ENCODE results near the gene PMP22.
"Not testable (repeated sequence)": the region's sequence is repeated elsewhere in the genome, so short reads cannot be mapped to it uniquely, and the experiment has no call there.

PMP22 gene

GRCh38 chr17:15220785-15221184 is 44.3 kb downstream of the PMP22 start:
- Histone ChIP-seq H3K27me3 (ENCODE audit: insufficient read depth, poor library complexity, severe bottlenecking) (no peaks in the 10 kb centered on the region), H3K27ac (ENCODE audit: poor library complexity, severe bottlenecking) (no peak overlapping the region), H3K4me1 (ENCODE audit: insufficient read depth, poor library complexity, severe bottlenecking) (no peaks in the 10 kb centered on the region), H3K9me3 (ENCODE audit: severe bottlenecking) (no peaks in the 10 kb centered on the region), H3K4me3 (ENCODE audit: severe bottlenecking) (no peak overlapping the region), H3K36me3 (ENCODE audit: low read depth) (no peaks in the 10 kb centered on the region)
- ATAC-seq (ENCODE audit: low read depth) (no peak), DNase-seq (ENCODE audit: low spot score) (no peak)
- TF ChIP-seq CTCF (IDR thresholded peaks at IDR 0.05; ENCODE audit: poor library complexity, severe bottlenecking), result no peak

DNA sequence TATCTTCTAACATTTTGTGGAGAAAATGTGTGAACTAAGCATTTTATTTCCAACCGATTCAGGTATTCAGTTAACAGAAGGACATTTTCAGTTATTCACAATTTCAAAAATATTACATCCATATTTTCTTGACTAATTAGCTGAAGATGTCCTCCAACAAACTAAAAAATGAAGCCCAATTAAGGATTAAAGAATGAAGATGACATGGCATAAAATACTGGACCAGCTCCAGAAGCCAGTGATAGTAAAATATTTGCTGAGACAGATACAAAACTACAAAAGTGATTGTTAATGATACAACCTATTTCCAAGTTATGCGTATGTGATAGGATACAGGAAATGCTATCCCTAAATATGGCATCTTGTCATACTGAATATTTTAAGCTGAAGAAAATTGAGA is 48.6 kb downstream of the PMP22 start:
- TF ChIP-seq CTCF (IDR thresholded peaks at IDR 0.05; ENCODE audit: poor library complexity, severe bottlenecking), result no peak
- DNase-seq (ENCODE audit: low spot score), result no peak
- Histone ChIP-seq H3K9me3 (ENCODE audit: severe bottlenecking) (no peaks in the 10 kb centered on the region), H3K36me3 (ENCODE audit: low read depth) (no peaks in the 10 kb centered on the region), H3K27ac (ENCODE audit: poor library complexity, severe bottlenecking) (no peak overlapping the region), H3K4me1 (ENCODE audit: insufficient read depth, poor library complexity, severe bottlenecking) (no peaks in the 10 kb centered on the region), H3K27me3 (ENCODE audit: insufficient read depth, poor library complexity, severe bottlenecking) (peaks cover 3% of the 10 kb centered on the region), H3K4me3 (ENCODE audit: severe bottlenecking) (no peak overlapping the region)
- no peak for ATAC-seq (ENCODE audit: low read depth)

DNA sequence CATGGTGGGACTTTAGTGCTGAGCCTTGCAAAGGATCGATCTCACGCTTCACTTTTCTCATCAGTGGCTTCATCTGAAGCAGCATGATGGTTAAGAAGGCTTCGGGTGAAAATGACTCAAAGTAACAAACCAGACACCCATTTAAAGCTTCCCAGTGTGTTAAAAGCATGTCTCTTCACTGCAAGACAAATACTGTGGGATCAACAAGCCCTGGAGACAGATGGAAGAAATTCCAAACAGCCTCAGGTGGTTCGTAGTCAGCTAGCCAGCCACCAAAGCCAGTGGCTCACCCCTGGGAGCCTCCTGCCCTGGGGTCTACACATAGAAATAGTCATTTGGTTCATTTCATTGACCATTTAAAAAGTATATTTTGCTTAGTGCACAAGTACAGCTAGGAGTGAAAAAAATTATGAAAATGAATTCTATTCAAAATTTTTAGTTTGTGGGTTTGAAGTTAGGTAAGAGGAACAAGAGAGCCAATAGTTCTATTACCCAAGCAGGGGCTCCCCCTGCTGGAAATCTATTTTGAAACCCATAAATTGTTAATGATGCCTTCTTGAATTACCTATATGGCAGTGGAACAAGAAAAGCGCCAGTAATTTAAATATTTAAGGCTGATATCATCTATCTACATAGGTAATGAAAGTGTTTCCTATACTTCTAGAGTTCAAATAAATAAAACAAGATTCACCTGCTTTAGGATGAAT is 51.6 kb downstream of the PMP22 start:
- no peaks in the 10 kb centered on the region for H3K36me3 ChIP-seq (ENCODE audit: low read depth)
- peak; percentile 35 for TF ChIP-seq CTCF (IDR thresholded peaks at IDR 0.05; ENCODE audit: poor library complexity, severe bottlenecking)
- H3K4me1 ChIP-seq (ENCODE audit: insufficient read depth, poor library complexity, severe bottlenecking), result no peaks in the 10 kb centered on the region
- H3K27ac ChIP-seq (ENCODE audit: poor library complexity, severe bottlenecking), result no peak overlapping the region
- H3K9me3 ChIP-seq (ENCODE audit: severe bottlenecking), result no peaks in the 10 kb centered on the region
- ATAC-seq (ENCODE audit: low read depth) (no peak), DNase-seq (ENCODE audit: low spot score) (no peak)
- H3K27me3 ChIP-seq (ENCODE audit: insufficient read depth, poor library complexity, severe bottlenecking), result peaks cover 12% of the 10 kb centered on the region
- no peak overlapping the region for H3K4me3 ChIP-seq (ENCODE audit: severe bottlenecking)

DNA sequence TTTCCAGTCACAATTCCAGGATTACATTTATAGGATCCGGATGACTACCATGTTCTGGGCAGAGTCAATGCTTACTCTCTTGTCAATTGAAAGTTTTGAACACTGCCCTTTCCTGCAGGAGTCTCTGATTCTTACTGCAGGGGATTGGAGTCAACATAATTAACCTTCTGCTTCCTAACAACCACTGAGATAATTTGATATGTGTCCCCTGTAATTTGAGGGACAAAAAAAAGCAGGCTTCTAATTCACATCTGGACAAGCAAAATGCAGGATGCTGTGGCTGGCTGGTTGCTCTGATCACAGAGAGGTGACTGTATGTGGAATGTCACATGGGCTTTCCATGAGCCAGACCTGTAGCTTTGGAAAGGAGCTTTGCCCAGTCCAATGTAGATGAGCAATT is 54.9 kb downstream of the PMP22 start:
- Histone ChIP-seq H3K27ac (ENCODE audit: poor library complexity, severe bottlenecking) (no peak overlapping the region), H3K36me3 (ENCODE audit: low read depth) (no peaks in the 10 kb centered on the region), H3K9me3 (ENCODE audit: severe bottlenecking) (no peaks in the 10 kb centered on the region), H3K4me1 (ENCODE audit: insufficient read depth, poor library complexity, severe bottlenecking) (no peaks in the 10 kb centered on the region), H3K4me3 (ENCODE audit: severe bottlenecking) (no peak overlapping the region), H3K27me3 (ENCODE audit: insufficient read depth, poor library complexity, severe bottlenecking) (peaks cover 12% of the 10 kb centered on the region)
- DNase-seq (ENCODE audit: low spot score), result no peak
- TF ChIP-seq CTCF (IDR thresholded peaks at IDR 0.05; ENCODE audit: poor library complexity, severe bottlenecking), result no peak
- no peak for ATAC-seq (ENCODE audit: low read depth)

DNA sequence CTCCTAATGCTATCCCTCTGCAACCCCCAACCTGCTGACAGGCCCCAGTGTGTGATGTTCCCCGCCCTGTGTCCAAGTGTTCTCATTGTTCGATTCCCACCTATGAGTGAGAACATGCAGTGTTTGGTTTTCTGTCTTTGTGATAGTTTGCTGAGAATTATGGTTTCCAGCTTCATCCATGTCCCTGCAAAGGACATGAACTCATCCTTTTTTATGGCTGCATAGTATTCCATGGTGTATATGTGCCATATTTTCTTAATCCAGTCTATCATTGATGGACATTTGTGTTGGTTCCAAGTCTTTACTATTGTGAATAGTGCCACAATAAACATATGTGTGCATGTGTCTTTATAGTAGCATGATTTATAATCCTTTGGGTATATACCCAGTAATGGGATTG is 62.1 kb downstream of the PMP22 start:
- not testable (repeated sequence) for H3K4me1 ChIP-seq (ENCODE audit: insufficient read depth, poor library complexity, severe bottlenecking); DNase-seq (ENCODE audit: low spot score); H3K4me3 ChIP-seq (ENCODE audit: severe bottlenecking); H3K27me3 ChIP-seq (ENCODE audit: insufficient read depth, poor library complexity, severe bottlenecking); H3K36me3 ChIP-seq (ENCODE audit: low read depth); H3K9me3 ChIP-seq (ENCODE audit: severe bottlenecking); ATAC-seq (ENCODE audit: low read depth); H3K27ac ChIP-seq (ENCODE audit: poor library complexity, severe bottlenecking)

DNA sequence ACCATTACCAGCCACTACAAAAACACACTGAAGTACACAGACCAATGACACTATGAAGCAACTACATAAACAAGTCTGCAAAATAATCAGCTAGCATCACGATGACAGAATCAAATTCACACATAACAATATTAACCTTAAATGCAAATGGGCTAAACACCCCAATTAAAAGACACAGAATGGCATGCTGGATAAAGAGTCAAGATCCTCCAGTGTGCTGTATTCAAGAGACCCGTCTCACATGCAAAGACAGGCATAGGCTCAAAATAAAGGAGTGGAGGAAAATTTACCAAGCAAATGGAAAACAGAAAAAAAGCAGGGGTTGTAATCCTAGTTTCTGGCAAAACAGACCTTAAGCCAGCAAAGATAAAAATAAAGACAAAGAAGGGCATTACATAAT is 64.6 kb downstream of the PMP22 start:
- H3K36me3 ChIP-seq (ENCODE audit: low read depth); ATAC-seq (ENCODE audit: low read depth); H3K4me3 ChIP-seq (ENCODE audit: severe bottlenecking); H3K27me3 ChIP-seq (ENCODE audit: insufficient read depth, poor library complexity, severe bottlenecking); H3K4me1 ChIP-seq (ENCODE audit: insufficient read depth, poor library complexity, severe bottlenecking); H3K9me3 ChIP-seq (ENCODE audit: severe bottlenecking); DNase-seq (ENCODE audit: low spot score); H3K27ac ChIP-seq (ENCODE audit: poor library complexity, severe bottlenecking): not testable (repeated sequence)
